ENCODE measurements around the gene LPO. TPM values are rescaled to one million over a fixed set of nuclear protein-coding genes. Genes with fewer than 3 reads are reported as not detected.

Gene LPO
- polyA plus RNA-seq, 1 experiment, result not detected

DNA sequence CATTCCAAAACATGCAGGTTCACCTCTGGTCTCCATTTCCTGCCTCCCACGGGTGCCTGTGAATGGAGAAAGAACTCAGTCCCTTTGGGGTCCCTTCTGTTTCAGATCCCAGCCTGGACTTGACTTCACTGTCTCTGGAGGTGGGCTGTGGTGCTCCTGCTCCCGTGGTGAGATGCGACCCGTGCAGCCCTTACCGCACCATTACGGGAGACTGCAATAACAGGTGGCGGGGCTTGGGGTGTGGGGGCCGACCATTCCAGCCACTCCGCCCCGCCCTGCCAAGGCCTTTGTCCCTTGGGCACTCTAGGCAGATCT is 10.5 kb downstream of the LPO start:
- Histone ChIP-seq H3K4me3 (ENCODE audit: low read depth, low read length) (peak overlapping the region; percentile 60; the same call in 1 of the 2 replicates), H3K9me3 (ENCODE audit: control insufficient read depth, insufficient read depth, low read length) (peaks cover 2% of the 10 kb centered on the region; the same call in 1 of the 2 replicates), H3K27me3 (ENCODE audit: control insufficient read depth, insufficient read depth, low read length) (peaks cover 46% of the 10 kb centered on the region), H3K27ac (ENCODE audit: low read depth, low read length) (no peak overlapping the region)
- POLR2A ChIA-PET, result interaction anchor here (0.9 kb wide), 1 partner anchor 383 kb away, joined by 3 read pairs; no protein-coding TSS in a partner anchor
- TF ChIP-seq, protein P1, sequence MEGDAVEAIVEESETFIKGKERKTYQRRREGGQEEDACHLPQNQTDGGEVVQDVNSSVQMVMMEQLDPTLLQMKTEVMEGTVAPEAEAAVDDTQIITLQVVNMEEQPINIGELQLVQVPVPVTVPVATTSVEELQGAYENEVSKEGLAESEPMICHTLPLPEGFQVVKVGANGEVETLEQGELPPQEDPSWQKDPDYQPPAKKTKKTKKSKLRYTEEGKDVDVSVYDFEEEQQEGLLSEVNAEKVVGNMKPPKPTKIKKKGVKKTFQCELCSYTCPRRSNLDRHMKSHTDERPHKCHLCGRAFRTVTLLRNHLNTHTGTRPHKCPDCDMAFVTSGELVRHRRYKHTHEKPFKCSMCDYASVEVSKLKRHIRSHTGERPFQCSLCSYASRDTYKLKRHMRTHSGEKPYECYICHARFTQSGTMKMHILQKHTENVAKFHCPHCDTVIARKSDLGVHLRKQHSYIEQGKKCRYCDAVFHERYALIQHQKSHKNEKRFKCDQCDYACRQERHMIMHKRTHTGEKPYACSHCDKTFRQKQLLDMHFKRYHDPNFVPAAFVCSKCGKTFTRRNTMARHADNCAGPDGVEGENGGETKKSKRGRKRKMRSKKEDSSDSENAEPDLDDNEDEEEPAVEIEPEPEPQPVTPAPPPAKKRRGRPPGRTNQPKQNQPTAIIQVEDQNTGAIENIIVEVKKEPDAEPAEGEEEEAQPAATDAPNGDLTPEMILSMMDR (IDR thresholded peaks at IDR 0.05; ENCODE audit: low read depth, low read length), result no peak
- CTCF ChIA-PET, result interaction anchor here (0.6 to 2.1 kb wide), 16 partner anchors 11 to 274 kb away, joined by 3 to 28 read pairs (median 8); partner anchors contain the start of genes LPO, RNF43 and SUPT4H1
- no peak for DNase-seq (ENCODE audit: low read depth, low spot score)

DNA sequence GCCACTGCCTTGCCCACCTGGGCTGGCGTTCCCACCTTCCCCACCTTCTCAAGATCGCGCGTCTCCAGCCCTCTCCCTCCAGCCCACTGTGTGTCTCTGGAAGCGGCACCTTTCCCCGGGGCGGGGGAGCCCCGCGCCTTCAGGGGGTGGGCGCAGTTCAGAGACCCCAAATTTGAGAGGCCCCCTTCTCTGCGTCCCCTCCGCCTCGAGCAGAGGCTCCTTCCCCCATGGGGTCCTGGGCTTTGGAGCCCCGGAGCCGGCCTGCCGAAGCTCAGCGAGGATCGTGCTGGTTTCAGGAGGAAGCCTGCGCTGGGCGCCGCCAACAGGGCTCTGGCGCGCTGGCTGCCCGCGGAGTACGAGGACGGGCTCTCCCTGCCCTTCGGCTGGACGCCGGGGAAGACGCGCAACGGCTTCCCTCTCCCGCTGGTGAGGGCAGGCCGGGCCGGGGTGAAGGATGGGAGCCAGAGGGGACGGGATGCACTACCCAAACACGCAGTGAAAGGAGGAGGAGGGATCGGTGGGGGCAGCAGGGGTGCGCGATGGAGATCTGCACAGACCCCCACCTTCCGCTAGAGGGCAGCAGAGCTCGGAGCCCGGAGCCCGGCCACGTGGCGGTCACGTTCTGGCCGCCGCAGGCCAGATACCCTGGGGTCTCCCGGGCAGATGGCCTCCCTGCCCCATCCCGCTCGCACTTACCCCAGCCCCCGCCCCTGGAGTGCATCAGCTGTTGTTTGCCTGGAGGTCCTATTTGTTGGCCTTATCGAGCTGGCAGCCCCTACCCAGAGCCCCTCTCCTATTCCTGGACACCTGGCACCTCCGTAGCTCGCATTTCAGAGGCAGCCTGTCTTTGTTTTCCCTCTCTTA is 11.1 kb downstream of the LPO start:
- CTCF ChIA-PET, result interaction anchor here (0.6 to 2.1 kb wide), 35 partner anchors 12 to 1773 kb away, joined by 3 to 28 read pairs (median 4); partner anchors contain the start of genes LPO, RNF43 and SUPT4H1
- peak; percentile 1 for DNase-seq (ENCODE audit: low read depth, low spot score)
- H3K4me3 ChIP-seq (ENCODE audit: low read depth, low read length), result peak overlapping the region; percentile 60
- TF ChIP-seq, protein P1 (IDR thresholded peaks at IDR 0.05; ENCODE audit: low read depth, low read length), result peak; percentile 81
- peaks cover 2% of the 10 kb centered on the region; the same call in 1 of the 2 replicates for H3K9me3 ChIP-seq (ENCODE audit: control insufficient read depth, insufficient read depth, low read length)
- POLR2A ChIA-PET, result interaction anchor here (0.5 to 0.9 kb wide), 2 partner anchors 201 to 382 kb away, joined by 3 to 4 read pairs; no protein-coding TSS in a partner anchor
- peaks cover 46% of the 10 kb centered on the region for H3K27me3 ChIP-seq (ENCODE audit: control insufficient read depth, insufficient read depth, low read length)
- H3K27ac ChIP-seq (ENCODE audit: low read depth, low read length), result no peak overlapping the region

DNA sequence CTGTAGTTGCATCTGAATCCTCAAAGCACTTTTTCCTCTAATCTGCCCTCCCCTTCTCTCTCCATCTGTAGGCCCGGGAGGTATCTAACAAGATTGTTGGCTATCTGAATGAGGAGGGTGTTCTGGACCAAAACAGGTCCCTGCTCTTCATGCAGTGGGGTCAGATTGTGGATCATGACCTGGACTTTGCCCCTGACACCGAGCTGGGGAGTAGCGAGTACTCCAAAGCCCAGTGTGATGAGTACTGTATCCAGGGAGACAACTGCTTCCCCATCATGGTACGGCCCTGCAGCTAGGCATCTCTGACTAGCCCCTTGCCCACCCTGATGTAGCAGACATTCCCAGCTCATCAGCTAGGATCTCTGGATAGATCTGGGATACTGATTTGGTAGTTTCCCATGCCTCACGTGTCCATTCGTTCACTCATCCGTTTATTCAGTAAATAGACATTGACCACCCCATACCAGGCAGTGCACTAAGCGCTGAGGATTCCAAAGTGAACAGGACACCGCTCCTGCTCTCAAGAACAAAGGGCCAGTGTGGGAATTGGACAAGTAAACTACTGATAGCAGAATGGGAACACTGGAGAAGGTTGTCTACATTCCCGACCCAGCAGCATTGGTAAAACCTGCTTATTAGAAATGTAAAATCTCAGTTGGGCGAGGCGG is 12.1 kb downstream of the LPO start:
- no peak overlapping the region for H3K4me3 ChIP-seq (ENCODE audit: low read depth, low read length)
- TF ChIP-seq, protein P1 (IDR thresholded peaks at IDR 0.05; ENCODE audit: low read depth, low read length), result no peak
- ChIA-PET POLR2A (interaction anchor here (0.5 kb wide), 1 partner anchor 200 kb away, joined by 4 read pairs; no protein-coding TSS in a partner anchor), CTCF (interaction anchor here (0.6 to 2.1 kb wide), 32 partner anchors 13 to 1774 kb away, joined by 3 to 28 read pairs (median 4); partner anchors contain the start of genes LPO and SUPT4H1)
- peaks cover 2% of the 10 kb centered on the region; the same call in 1 of the 2 replicates for H3K9me3 ChIP-seq (ENCODE audit: control insufficient read depth, insufficient read depth, low read length)
- H3K27ac ChIP-seq (ENCODE audit: low read depth, low read length), result no peak overlapping the region
- H3K27me3 ChIP-seq (ENCODE audit: control insufficient read depth, insufficient read depth, low read length), result peaks cover 47% of the 10 kb centered on the region
- DNase-seq (ENCODE audit: low read depth, low spot score), result no peak

DNA sequence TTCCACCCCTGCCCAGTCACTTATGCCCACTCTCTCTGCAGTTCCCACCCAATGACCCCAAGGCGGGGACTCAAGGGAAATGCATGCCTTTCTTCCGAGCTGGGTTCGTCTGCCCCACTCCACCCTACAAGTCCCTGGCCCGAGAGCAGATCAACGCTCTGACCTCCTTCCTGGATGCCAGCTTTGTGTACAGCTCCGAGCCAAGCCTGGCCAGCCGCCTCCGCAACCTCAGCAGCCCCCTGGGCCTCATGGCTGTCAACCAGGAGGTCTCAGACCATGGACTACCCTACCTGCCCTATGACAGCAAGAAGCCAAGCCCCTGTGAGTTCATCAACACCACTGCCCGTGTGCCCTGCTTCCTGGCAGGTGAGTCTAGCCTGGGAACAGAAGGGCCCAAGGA is 13.8 kb downstream of the LPO start:
- DNase-seq (ENCODE audit: low read depth, low spot score), result no peak
- POLR2A ChIA-PET, result no interaction called here
- TF ChIP-seq, protein P1 (IDR thresholded peaks at IDR 0.05; ENCODE audit: low read depth, low read length), result no peak
- H3K4me3 ChIP-seq (ENCODE audit: low read depth, low read length), result no peak overlapping the region
- H3K9me3 ChIP-seq (ENCODE audit: control insufficient read depth, insufficient read depth, low read length), result peaks cover 2% of the 10 kb centered on the region; the same call in 1 of the 2 replicates
- CTCF ChIA-PET, result interaction anchor here (1.2 kb wide), 1 partner anchor 166 kb away, joined by 4 read pairs; the partner anchor contains the start of gene RNF43
- H3K27me3 ChIP-seq (ENCODE audit: control insufficient read depth, insufficient read depth, low read length), result peaks cover 38% of the 10 kb centered on the region
- no peak overlapping the region for H3K27ac ChIP-seq (ENCODE audit: low read depth, low read length)

Measured in AG04450 (cell line).